PFSK-1 (cell line): Measurements from ENCODE around the gene ZCCHC17.

Experiments used
- FOXP2 ChIP-seq: optimal IDR thresholded peaks from 2 replicates; pipeline ENCODE3; 2011; ENCODE audit warnings: borderline replicate concordance, control low read depth, inconsistent platforms; ENCODE audit not compliant: insufficient read depth; ENCODE audit errors: extremely low read length, extremely low read depth
- POLR2AphosphoS5 ChIP-seq: IDR thresholded peaks from 2 replicates; pipeline ENCODE4 v1.6.1; 2012; ENCODE audit warnings: low read depth, mild to moderate bottlenecking, control low read depth, low read length, moderate library complexity
- SIN3A ChIP-seq: IDR thresholded peaks from 2 replicates; pipeline ENCODE4 v1.6.1; 2012; ENCODE audit warnings: mild to moderate bottlenecking, low read length, moderate library complexity, borderline replicate concordance; ENCODE audit not compliant: insufficient read depth
- TAF1 ChIP-seq: IDR thresholded peaks from 2 replicates; pipeline ENCODE4 v1.6.1; 2012; ENCODE audit warnings: low read length, control low read depth, borderline replicate concordance; ENCODE audit not compliant: insufficient read depth
- TF ChIP-seq, protein P1 (sequence below), 2 experiments: IDR thresholded peaks; 2 replicates each; pipeline versions ENCODE4 v1.6.1 to v1.8.0; 2011 to 2012; ENCODE audit warnings: low read depth in 2 of 2, low read length in 2 of 2, control low read depth in 1 of 2, inconsistent platforms in 1 of 2, mild to moderate bottlenecking in 1 of 2, moderate library complexity in 1 of 2; ENCODE audit not compliant: insufficient read depth in 1 of 2

DNA sequence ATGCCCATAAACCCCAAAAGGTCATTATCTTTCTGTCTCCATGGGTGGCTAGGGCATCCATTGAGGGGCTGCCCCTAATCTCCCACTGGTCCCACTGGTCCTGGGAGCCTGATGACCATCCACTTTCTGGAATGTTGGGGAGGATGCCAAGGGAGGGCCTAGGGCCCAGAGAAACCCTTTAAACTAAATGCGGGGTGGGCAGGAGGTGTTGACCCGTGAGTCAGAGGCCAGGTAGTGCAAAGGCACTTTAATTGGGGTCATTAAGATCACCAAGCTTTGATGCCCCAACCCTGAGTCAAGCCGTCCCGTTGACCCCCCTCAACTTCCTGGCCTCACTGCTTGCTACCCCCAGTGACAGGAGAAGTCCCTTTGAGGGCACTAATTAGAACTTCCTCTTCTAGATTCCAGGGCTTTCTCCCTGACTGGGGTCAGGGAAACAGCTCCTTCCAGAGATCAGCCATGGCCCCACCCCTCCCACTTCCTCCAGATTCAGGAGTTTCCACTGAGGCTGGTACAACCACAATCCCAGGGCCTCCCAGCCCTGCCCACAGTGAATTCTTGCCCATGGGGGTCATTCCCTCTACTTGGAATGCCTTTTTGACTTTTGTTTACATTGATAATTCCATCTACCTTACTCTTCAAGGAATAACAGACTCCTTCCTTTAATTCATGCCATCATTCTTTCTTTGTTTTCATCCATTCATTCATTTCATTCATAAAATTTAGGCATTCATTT, 100.7 kb downstream of the ZCCHC17 start:
- TF ChIP-seq POLR2AphosphoS5 = no peak
- TF ChIP-seq, protein P1, sequence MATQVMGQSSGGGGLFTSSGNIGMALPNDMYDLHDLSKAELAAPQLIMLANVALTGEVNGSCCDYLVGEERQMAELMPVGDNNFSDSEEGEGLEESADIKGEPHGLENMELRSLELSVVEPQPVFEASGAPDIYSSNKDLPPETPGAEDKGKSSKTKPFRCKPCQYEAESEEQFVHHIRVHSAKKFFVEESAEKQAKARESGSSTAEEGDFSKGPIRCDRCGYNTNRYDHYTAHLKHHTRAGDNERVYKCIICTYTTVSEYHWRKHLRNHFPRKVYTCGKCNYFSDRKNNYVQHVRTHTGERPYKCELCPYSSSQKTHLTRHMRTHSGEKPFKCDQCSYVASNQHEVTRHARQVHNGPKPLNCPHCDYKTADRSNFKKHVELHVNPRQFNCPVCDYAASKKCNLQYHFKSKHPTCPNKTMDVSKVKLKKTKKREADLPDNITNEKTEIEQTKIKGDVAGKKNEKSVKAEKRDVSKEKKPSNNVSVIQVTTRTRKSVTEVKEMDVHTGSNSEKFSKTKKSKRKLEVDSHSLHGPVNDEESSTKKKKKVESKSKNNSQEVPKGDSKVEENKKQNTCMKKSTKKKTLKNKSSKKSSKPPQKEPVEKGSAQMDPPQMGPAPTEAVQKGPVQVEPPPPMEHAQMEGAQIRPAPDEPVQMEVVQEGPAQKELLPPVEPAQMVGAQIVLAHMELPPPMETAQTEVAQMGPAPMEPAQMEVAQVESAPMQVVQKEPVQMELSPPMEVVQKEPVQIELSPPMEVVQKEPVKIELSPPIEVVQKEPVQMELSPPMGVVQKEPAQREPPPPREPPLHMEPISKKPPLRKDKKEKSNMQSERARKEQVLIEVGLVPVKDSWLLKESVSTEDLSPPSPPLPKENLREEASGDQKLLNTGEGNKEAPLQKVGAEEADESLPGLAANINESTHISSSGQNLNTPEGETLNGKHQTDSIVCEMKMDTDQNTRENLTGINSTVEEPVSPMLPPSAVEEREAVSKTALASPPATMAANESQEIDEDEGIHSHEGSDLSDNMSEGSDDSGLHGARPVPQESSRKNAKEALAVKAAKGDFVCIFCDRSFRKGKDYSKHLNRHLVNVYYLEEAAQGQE (IDR thresholded peaks at IDR 0.05; ENCODE audit: insufficient read depth in 1 of 2, low read depth in 2 of 2, low read length in 2 of 2) = peak in 1 of 2 experiments; percentile 41; a peak in 1 of 4 replicates
- no peak for TF ChIP-seq SIN3A
- no peak for TF ChIP-seq TAF1
- TF ChIP-seq FOXP2 = no peak
